NOMO-1 (cell line): ENCODE data around the gene CCL23.
A peak's percentile ranks its signal among the peaks of the same experiment; 100 is the strongest.
"Not testable (repeated sequence)": the region's sequence is repeated elsewhere in the genome, so short reads cannot be mapped to it uniquely, and the experiment has no call there.

Experiments used
- DNase-seq, 2 experiments: peaks; one replicate each; lab custom pipeline; 2025; ENCODE audit not compliant: unreplicated experiment in 2 of 2; lab: John Stamatoyannopoulos, UW

Gene CCL23, protein sequence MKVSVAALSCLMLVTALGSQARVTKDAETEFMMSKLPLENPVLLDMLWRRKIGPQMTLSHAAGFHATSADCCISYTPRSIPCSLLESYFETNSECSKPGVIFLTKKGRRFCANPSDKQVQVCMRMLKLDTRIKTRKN

DNA sequence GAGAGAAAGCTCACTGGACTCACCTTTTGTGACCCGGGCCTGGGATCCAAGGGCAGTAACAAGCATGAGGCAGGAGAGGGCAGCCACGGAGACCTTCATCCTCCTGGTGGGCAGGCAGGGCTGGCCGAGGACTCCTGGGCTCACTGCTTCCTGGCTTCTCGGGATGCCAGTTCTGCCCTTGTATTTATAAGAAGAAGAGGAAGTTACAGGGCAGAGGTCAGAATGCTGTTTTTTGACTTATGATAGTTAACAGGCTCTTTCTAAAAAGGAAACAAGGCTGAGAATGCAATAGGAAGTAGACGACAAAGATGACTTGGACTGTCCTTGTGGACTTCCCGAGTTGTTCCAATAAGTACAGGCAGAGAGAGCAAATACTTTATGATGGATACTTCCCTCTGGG lies at the start of gene CCL23:
Gene CCL23 (minus strand): TSS at position 174 of the 400 bp plus-strand sequence. CDS start 75 bp downstream, at position 99.
- DNase-seq = peak; percentile 37 to 79

DNA sequence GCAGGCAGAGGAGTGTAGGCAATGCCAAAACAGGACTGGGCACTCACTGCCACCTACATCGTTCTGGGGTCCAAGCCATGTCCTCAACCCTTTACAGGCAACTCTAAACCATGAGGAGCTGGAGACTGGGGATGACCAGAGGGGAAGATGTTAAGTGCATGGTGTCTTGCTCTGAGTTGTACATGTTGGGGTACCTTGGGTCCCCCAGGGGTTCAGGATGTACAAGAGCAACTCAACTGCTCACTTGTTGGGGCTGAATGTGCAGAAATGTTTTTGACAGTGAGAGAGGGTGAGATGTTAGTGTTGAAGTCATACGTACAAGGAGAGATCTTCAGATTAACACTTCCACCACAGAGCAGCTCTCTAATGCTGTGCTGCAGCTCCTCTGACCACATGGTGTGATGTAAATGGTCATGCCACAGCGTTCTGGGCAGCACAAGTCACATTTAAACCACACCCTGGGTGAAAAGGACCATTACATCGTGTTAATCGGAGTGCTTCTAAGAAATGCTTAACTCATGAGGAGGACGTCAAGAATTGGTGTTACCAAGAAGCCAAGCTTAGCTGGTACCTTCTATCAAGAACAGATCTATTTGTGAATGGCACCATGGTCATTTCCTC lies 48.7 kb upstream of the CCL23 start:
- no peak for DNase-seq

DNA sequence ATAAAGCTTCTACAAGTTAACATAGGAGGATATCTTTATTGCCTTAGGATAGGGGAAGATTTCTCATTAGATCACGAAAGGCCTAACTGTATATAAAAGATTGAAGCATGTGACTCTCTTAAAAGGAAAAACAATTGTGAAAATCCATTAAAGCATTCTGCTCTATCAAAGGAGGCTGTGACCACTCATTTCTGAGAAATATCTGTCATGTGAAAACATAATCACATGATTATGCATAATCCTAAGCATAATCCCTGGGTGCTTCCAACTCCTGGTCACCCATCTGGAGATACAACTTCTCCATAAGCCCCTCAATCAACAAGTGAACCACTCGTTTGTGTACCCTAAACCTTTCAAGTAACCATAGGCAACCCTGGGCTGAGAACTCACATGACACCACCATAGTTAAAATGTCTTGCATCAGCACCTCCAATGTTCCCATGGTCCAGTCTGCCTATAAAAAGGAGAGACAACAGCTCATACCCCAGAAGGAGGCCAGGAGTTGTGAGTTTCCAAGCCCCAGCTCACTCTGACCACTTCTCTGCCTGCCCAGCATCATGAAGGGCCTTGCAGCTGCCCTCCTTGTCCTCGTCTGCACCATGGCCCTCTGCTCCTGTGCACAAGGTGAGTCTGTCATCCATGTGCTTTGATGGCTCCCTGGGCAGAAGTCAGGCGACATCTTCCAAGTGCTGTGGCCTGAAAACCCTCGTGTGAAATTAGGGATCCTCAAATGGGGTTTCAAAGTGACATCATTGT lies 46.2 kb upstream of the CCL23 start, which contains the start of gene CCL18:
Gene CCL18 (plus strand): TSS at position 487 of the 756 bp plus-strand sequence. CDS start 71 bp downstream, at position 558.
- no peak for DNase-seq

DNA sequence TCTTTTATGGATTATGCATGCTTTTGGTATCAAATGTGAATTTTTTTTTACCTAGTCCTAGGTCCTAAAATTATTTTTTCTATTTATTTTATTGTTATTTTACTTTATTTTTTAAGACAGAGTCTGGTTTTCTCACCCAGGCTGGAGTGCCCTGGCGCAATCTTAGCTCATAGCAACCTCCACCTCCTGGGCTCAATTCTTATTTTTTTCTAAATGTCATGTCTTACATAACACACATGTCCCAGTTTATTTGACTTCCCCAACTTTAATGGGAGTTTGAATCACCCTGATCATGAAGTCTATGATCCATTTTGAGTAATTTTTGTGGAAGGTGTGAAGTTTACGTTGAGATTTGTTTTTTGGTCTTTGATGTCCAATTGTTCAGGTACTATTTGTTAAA lies 43.0 kb upstream of the CCL23 start:
- no peak for DNase-seq

DNA sequence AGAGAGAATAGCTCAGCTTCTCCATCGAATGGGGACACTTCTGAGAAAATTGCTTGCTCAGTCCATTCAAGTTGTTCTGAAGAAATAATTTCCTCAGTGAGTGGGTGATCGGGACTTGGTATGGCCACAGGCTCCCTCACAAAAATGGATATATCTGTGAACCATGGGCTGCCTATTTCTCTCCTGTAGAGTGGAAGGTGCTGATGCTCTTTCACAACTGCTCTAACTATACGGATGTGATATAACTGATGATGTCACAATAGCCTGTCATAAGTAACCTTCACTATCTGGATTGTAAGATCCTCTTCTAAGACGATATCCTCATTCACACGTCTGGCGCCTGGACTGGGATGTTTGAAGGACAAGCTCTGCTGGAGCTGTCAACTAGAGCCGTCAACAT lies 41.6 kb upstream of the CCL23 start:
- no peak for DNase-seq

DNA sequence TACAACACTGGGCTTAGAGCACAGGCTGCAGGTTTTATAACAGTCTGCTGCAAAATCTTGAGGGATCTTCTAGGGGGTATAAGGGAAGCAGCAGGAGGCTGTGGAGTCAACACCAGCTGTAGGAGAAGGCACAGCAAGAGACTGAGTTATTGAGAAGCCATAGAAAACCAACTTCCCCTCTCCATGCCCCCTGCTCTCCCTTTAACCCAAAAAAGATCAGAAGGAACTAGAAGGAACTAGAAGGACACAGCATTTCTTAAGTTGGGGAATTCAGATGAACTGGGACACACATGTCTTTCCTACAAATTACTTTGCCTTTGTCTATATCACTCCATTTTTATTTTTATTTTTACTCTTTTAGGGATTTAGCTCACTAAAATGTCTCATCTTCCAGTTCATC lies 40.1 kb upstream of the CCL23 start:
- DNase-seq = no peak

DNA sequence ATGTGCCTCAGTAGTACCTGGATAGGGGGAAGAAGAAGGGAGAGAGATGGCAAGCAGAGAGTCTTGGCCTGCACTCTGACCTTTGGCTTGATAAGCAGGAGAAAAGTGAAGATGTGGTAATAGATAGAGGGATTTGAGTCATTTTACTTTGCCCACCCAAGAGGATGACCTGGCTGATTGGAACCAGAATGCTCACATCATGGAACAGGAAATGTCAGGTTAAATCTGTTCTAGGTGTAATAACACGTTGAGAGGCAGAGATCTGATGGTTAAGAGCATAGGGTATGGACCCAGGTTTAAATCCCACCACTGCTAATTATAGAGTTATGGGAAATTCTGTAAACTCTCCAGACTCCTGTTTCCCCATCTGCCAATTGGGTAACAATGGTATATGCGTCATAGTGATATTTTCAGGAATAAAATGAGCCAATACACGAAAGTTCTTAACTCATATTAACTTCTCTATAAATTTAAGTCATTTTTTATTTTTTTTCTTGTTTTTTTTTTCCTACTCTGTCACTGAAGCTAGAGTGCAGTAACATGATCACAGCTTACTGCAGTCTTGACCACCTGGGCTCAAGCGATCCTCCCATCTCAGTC lies 38.2 kb upstream of the CCL23 start:
- no peak for DNase-seq

DNA sequence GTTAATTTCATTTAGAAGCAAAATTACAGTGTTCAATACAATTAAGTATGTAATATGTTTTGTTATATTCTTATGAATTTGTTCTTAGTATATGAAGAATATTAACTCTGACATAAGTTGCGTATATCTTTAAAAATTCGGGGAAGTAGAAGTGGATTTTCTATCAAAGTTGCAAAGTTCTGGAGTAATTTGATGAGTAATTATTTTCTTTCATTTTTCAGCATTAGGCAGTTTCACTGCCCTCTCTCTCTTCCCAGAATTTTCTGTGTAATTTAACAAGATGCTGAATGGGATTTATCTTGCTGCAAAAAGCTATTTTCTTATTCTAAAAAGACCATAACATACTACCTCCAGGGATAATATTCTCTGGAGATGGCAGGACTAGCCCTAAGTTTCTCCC lies 37.4 kb upstream of the CCL23 start:
- no peak for DNase-seq

DNA sequence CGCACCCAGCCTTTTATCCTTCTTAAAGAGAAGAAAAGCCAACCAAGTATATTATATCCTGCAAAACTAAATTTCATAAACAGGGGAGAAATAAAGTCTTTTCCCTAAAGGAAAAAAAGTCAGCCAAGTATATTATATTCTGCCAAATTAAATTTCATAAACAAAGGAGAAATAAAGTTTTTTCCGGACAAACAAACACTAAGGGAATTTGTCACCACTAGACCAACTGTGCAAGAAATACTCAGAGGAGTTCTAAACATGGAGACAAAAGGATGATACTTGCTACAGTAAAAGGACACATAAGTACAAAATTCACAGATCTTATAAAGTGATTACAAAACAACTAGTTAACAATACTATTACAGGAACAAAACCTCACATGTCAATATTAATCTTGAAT lies 31.9 kb upstream of the CCL23 start:
- no peak for DNase-seq

DNA sequence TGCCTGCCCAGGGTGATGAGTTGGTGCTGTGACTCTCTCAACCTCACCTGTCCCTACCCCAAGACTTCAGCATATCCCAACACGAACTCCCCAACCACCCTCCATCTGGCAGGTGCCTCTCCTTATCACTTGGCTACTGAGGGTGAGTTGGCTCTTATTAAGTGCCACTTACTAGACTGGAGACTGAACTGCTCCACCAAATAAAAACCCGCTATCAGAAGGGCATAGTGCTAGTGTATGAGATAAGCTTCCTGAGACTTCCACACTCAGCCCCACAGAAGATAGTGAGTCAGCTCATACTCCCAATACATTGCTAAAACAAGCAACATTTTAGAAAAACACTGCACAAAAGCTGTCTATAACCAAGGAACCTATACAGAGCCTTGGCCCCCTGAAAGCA lies 30.3 kb upstream of the CCL23 start:
- no peak for DNase-seq

DNA sequence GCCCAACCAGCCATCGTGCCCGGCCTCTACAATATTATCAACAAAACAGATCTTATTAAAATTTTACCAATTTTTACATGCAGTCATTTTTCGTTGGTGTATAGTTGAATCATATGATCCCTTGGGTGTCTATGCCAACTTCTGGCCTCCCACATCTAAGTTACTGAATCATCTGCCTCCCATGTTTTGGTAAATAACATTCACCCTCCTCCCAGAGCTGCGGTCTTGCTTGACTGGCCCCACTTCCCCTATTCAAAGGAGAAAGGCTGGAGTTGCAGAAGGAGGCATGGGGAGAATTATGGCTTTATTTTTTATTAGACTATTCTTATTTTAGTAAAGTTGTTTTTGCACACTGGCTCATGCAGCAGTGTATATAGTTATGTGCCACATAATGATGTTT lies 18.5 kb upstream of the CCL23 start:
- peak; percentile 82 to 88 for DNase-seq

DNA sequence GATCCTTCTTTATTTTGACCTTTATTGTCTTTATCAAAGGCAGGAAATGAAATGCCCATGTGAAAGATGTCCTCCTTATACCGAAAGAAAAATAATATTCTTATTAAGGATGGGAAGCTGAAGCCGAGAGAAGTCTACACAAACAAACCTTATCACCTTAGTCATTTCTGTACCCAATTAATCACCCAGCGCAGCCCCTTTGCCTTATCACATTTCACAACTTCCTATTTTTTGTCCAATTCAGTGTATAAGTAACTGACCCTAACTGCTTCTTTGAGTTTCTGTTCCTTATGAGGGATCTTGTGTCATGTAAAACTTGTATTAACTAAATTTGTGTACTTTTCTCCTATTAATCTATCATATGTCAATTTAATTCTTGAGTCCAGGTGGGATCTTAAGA lies 16.4 kb upstream of the CCL23 start:
- peak; percentile 91 to 98 for DNase-seq

DNA sequence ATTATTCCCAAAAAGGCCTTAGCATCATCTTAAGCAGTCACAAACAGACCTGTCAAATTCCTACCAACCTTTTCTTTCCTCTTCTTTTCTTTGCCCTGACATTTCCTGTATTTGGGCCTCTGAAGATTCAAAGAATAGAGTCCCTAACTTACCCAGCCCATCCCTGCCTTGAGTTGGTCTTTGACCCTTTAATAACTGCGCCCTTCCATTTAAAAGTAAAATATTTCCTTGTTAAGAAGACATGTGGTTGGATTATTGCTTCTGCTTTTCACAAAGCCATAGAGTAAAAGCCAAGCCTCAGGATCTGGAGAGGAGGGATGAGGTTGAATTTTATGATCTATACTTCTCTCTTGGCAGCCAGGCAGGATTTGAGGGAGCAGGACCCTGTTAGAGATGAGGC lies 13.2 kb upstream of the CCL23 start:
- DNase-seq = no peak

DNA sequence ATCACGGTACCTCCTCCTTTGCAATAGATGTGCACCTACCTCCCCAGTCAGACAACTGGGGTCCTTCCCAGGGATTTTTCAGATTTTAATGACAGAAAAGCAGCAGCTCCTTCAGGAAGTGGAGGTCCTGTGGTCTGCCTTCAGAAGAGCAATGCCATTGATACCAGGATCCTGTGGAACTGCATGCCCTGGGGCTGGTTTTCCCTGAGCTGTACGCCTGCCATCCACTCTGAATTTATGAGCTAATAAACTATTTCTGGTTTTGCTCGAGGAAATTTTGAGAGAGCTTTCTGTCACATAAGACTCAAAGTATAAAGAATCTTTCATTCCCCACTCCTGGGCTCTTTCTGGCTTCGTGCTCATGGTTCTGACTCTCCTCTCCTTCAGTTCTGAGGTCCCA lies 10.0 kb upstream of the CCL23 start:
- DNase-seq = no peak

DNA sequence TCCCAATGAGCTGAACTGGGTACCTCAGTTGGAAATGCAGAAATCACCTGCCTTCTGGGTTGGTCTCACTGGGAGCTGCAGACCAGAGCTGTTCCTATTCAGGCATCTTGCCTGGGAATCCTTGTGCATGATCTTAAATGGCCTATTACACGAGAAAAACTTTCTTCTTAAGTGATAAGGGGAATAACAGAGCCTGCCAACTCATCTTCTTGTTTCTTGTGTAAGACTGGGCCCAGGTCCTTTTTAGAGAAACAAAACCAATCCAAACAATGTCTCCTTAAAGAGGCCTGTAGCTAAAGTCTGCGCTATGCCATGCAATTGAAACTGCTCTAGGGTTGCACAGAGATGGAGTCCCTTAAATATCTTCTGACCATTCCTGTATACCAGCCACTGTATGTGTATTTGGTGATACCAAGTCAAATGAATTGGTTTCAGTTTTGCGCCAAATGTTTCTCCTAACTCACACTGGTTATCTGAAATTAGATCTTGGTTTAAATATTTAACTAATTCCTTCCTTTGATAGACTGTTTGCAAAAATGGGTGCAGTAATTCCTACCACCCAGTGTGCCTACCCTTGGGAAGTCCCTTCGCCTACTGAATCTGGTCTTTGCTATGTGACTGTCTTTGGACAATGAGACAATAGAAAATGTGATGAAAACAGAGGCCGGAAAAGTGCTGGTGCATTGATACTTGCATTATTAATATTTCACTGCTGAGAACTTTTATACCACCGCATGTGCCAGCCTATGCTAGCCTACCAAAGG lies 6.5 kb upstream of the CCL23 start:
- no peak for DNase-seq

DNA sequence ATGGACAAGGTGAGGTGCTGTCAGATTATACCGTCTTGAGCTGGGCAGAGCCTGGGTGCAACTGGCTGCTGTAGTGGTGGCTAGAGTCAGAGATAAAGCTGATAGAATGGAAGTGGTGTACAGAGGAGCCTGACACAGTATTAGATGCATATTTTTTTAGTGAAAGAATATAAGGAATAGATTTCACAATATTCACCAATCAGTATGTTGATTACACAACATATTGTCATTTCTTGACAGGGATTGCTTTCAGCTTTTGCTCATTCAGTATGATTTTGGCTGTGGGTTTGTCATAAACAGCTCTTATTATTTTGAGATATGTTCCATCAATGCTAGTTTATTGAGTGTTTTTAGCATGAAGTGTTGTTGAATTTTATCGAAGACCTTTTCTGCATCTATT lies 1.7 kb upstream of the CCL23 start:
- no peak for DNase-seq

DNA sequence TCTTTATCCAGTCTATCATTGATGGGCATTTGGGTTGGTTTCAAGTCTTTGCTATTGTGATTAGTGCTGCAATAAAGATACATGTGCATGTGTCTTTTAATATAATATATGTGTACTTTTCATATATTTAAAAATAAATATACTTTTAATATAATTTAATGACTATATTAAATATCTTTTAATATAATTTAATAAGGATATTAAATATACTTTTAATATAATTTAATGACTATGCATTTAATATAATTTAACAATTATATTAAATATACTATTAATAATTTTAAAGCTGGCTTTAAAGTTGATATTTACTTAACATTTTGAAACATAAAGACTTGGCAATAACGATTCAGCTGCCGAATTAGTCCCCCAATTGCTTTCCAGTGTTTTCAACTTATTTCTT lies 1.2 kb downstream of the CCL23 start:
- no peak for DNase-seq

DNA sequence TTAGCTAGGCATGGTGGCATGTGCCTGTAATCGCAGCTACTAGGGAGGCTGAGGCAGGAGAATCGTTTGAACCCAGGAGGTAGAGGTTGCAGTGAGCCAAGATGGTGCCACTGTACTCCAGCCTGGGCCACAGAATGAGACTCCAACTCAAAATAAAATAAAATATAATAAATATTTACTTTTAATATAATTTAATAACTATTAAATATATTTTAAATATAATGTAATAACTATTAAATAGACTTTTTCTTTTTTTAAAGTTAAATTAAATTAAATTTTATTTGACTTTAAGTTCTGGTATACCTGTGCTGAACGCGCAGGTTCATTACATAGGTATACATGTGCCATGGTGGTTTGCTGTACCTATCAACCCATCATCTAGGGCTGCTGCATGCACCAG lies 1.9 kb downstream of the CCL23 start:
- not testable (repeated sequence) for DNase-seq

DNA sequence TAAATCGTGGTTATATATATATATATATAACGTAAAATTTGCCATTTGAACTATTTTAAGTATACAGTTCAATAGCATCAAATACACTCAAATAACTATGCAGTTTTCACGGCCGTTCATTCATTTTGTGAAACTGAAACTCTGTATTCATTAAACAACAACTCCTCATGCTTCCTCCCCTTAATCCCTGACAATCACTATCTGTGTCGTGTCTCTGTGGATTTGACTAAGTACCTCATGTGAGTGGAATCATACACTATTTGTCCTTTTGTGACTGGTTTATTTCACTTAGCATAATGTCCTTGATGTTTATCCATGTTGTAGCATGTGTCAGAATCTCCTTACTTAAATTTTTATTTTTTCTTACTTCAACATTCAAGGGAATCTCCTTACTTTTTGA lies 2.8 kb downstream of the CCL23 start:
- DNase-seq = no peak

DNA sequence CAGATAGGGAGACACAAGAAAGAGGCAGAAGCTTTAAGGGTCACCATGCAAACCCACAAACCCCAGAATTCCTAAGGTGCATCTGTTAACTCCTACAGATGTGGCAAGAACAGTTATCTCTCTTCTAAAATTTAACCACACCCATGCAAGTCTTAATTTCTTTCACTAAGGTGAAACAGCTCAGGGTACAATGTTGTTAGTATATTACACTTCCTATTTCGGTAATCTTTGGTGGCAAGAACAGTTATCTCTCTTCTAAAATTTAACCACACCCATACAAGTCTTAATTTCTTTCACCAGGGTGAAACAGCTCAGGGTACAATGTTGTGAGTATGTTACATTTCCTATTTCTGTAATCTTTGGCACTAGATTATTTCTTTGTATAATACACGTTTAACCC lies 6.6 kb downstream of the CCL23 start:
- DNase-seq = no peak
